Vagina (tissue), 2 donors: ENCODE results near the gene CCP110. TPM values are rescaled to one million over a fixed set of nuclear protein-coding genes. Genes with fewer than 3 reads are reported as not detected.
"Not testable (repeated sequence)": the region's sequence is repeated elsewhere in the genome, so short reads cannot be mapped to it uniquely, and the experiment has no call there.

Experiments used
- DNase-seq, 2 donors: peaks; one replicate each; pipeline ENCODE4 v3.0.0-alpha.2; 2017; ENCODE audit errors: extremely low spot score in 2 of 2
- H3K27ac ChIP-seq: fragments of 200-600 bp; sonication (generic); one replicate; pipeline ENCODE4 v1.5.1; 2019
- H3K27me3 ChIP-seq: fragments of 200-600 bp; sonication (generic); one replicate; pipeline ENCODE4 v1.5.1; 2019
- H3K36me3 ChIP-seq, 2 donors: fragments of 200-600 bp; sonication (generic); one replicate each; pipeline ENCODE4 v1.5.1; 2017 to 2019
- H3K4me1 ChIP-seq: fragments of 200-600 bp; sonication (generic); one replicate; pipeline ENCODE4 v1.5.1; 2019
- H3K4me3 ChIP-seq, 2 donors: fragments of 200-600 bp; sonication (generic); 1 replicate in 1 of 2; 2 replicates in 1 of 2; pipeline ENCODE4 v1.5.1; 2016 to 2019
- H3K9me3 ChIP-seq: fragments of 200-600 bp; sonication (generic); one replicate; pipeline ENCODE4 v1.5.1; 2019
- CTCF ChIP-seq, 3 experiments: fragments of 450-650 bp in 2 of 3; fragments of 200-600 bp in 1 of 3; sonication (generic) in 1 of 3; IDR thresholded peaks; one replicate each; pipeline ENCODE4 v1.5.1; 2017 to 2019; ENCODE audit warnings: antibody characterized with exemption in 3 of 3, mild to moderate bottlenecking in 2 of 3, moderate library complexity in 2 of 3
- POLR2A ChIP-seq, 2 donors: fragments of 450-650 bp; IDR thresholded peaks; one replicate each; pipeline ENCODE4 v1.6.1; 2017; ENCODE audit warnings: antibody characterized with exemption in 2 of 2, mild to moderate bottlenecking in 2 of 2, moderate library complexity in 2 of 2
- POLR2AphosphoS5 ChIP-seq, 2 donors: sonication (generic); formaldehyde crosslinking; IDR thresholded peaks; one replicate each; pipeline ENCODE4 v1.9.0; 2017; ENCODE audit warnings: antibody characterized with exemption in 2 of 2, mild to moderate bottlenecking in 2 of 2, low read depth in 1 of 2; ENCODE audit not compliant: insufficient read depth in 1 of 2
- intact Hi-C: fragments of 100-400 bp; cut with DNase I; formaldehyde crosslinking; loops from one replicate; pipeline ENCODE4 v1.15.1; 2023
- total RNA-seq: library from RNA; depleted of rRNA; stranded (reverse); fragments of >200 nt; gene quantifications from one replicate; pipeline ENCODE4 v1.2.3, GENCODE V29; 2016

The CCP110 gene
- total RNA-seq, 1 donor from 2014 or later, result 17.7 TPM

GRCh38 chr16:19540241-19540970, 16.7 kb downstream of the CCP110 start:
- Histone ChIP-seq H3K9me3 (no peaks in the 10 kb centered on the region), H3K36me3 (peaks cover 0 to 43% of the 10 kb centered on the region in 2 donors), H3K27ac (no peak overlapping the region), H3K4me1 (no peaks in the 10 kb centered on the region), H3K4me3 (no peak overlapping the region), H3K27me3 (no peaks in the 10 kb centered on the region)
- no peak for DNase-seq
- no peak for TF ChIP-seq POLR2AphosphoS5 (IDR thresholded peaks at IDR 0.05; ENCODE audit: insufficient read depth in 1 of 2, low read depth in 1 of 2)
- no peak for TF ChIP-seq POLR2A (IDR thresholded peaks at IDR 0.05)
- no peak for TF ChIP-seq CTCF (IDR thresholded peaks at IDR 0.05)
- intact Hi-C loops, result no loop called here

GRCh38 chr16:19542138-19542821, 18.5 kb downstream of the CCP110 start:
- Histone ChIP-seq H3K27me3 (no peaks in the 10 kb centered on the region), H3K9me3 (no peaks in the 10 kb centered on the region), H3K4me3 (no peak overlapping the region), H3K4me1 (no peaks in the 10 kb centered on the region), H3K36me3 (peaks cover 0 to 43% of the 10 kb centered on the region in 2 donors), H3K27ac (no peak overlapping the region)
- no peak for DNase-seq
- TF ChIP-seq CTCF (IDR thresholded peaks at IDR 0.05), result no peak
- no peak for TF ChIP-seq POLR2AphosphoS5 (IDR thresholded peaks at IDR 0.05; ENCODE audit: insufficient read depth in 1 of 2, low read depth in 1 of 2)
- no peak for TF ChIP-seq POLR2A (IDR thresholded peaks at IDR 0.05)
- intact Hi-C loops, result no loop called here

- intact Hi-C loops, H3K27me3 ChIP-seq, H3K27ac ChIP-seq, H3K9me3 ChIP-seq, H3K4me3 ChIP-seq, H3K4me1 ChIP-seq, DNase-seq: not testable (repeated sequence)
- H3K36me3 ChIP-seq, result peaks cover 0 to 53% of the 10 kb centered on the region in 2 donors
Measured at GRCh38 chr16:19543278-19543996, 19.7 kb downstream of the CCP110 start.

GRCh38 chr16:19548144-19548543, 24.4 kb downstream of the CCP110 start:
- Histone ChIP-seq H3K27ac (no peak overlapping the region), H3K36me3 (peaks cover 0 to 49% of the 10 kb centered on the region in 2 donors), H3K4me3 (no peak overlapping the region), H3K9me3 (no peaks in the 10 kb centered on the region), H3K4me1 (no peaks in the 10 kb centered on the region), H3K27me3 (no peaks in the 10 kb centered on the region)
- no peak for DNase-seq
- intact Hi-C loops, result no loop called here
- TF ChIP-seq POLR2A (IDR thresholded peaks at IDR 0.05) (no peak), POLR2AphosphoS5 (IDR thresholded peaks at IDR 0.05; ENCODE audit: insufficient read depth in 1 of 2, low read depth in 1 of 2) (no peak), CTCF (IDR thresholded peaks at IDR 0.05) (no peak)

GRCh38 chr16:19549673-19550072, 25.9 kb downstream of the CCP110 start:
- H3K9me3 ChIP-seq, result no peaks in the 10 kb centered on the region
- no peaks in the 10 kb centered on the region for H3K27me3 ChIP-seq
- no peak for DNase-seq
- intact Hi-C loops, result no loop called here
- no peak for TF ChIP-seq CTCF (IDR thresholded peaks at IDR 0.05)
- TF ChIP-seq POLR2AphosphoS5 (IDR thresholded peaks at IDR 0.05; ENCODE audit: insufficient read depth in 1 of 2, low read depth in 1 of 2), result no peak
- no peak for TF ChIP-seq POLR2A (IDR thresholded peaks at IDR 0.05)
- H3K4me3 ChIP-seq, result no peak overlapping the region
- H3K4me1 ChIP-seq, result peaks cover 5% of the 10 kb centered on the region
- no peak overlapping the region for H3K27ac ChIP-seq
- H3K36me3 ChIP-seq, result peaks cover 0 to 45% of the 10 kb centered on the region in 2 donors
